Upper lobe of right lung (tissue), 1 donor: Measurements from ENCODE around the gene KRT32. TPM values are rescaled to one million over a fixed set of nuclear protein-coding genes. Genes with fewer than 3 reads are reported as not detected.

Experiments
- ATAC-seq: fragments of 200-7000 bp; cut with Tn5 transposase; one replicate; pipeline ENCODE4 v1.9.1; 2020; ENCODE audit warnings: mild to moderate bottlenecking, moderate library complexity
- DNase-seq: peaks from one replicate; pipeline ENCODE4 v3.0.0-alpha.2; 2020
- H3K27ac ChIP-seq: fragments of 200-600 bp; one replicate; pipeline ENCODE4 v1.8.0; 2022
- H3K27me3 ChIP-seq: fragments of 200-600 bp; one replicate; pipeline ENCODE4 v1.8.0; 2022; ENCODE audit warnings: mild to moderate bottlenecking
- H3K36me3 ChIP-seq: fragments of 200-600 bp; one replicate; pipeline ENCODE4 v1.8.0; 2022
- H3K4me1 ChIP-seq: fragments of 200-600 bp; one replicate; pipeline ENCODE4 v1.8.0; 2022
- H3K4me3 ChIP-seq: fragments of 200-600 bp; one replicate; pipeline ENCODE4 v1.8.0; 2022; ENCODE audit warnings: mild to moderate bottlenecking
- H3K9me3 ChIP-seq: fragments of 200-600 bp; one replicate; pipeline ENCODE4 v1.8.0; 2022
- CTCF ChIP-seq: fragments of 200-600 bp; IDR thresholded peaks from one replicate; pipeline ENCODE4 v1.8.0; 2022; ENCODE audit warnings: antibody characterized with exemption
- intact Hi-C: fragments of 100-400 bp; cut with DNase I; formaldehyde crosslinking; loops from one replicate; pipeline ENCODE4 v1.11.0; 2022
- total RNA-seq: library from RNA; stranded (reverse); fragmentation: NEBNext Ultra II Directional; extraction: Animal tissue kit (Norgen Biotek cat#: 25700); gene quantifications from one replicate; pipeline ENCODE4 v1.2.1, GENCODE V29; 2021
- donor health status: DM: no; HTN: yes; CAD: no; lungs with severe emphysema.

KRT32 gene
- total RNA-seq, 1 donor from 2014 or later, result not detected

DNA sequence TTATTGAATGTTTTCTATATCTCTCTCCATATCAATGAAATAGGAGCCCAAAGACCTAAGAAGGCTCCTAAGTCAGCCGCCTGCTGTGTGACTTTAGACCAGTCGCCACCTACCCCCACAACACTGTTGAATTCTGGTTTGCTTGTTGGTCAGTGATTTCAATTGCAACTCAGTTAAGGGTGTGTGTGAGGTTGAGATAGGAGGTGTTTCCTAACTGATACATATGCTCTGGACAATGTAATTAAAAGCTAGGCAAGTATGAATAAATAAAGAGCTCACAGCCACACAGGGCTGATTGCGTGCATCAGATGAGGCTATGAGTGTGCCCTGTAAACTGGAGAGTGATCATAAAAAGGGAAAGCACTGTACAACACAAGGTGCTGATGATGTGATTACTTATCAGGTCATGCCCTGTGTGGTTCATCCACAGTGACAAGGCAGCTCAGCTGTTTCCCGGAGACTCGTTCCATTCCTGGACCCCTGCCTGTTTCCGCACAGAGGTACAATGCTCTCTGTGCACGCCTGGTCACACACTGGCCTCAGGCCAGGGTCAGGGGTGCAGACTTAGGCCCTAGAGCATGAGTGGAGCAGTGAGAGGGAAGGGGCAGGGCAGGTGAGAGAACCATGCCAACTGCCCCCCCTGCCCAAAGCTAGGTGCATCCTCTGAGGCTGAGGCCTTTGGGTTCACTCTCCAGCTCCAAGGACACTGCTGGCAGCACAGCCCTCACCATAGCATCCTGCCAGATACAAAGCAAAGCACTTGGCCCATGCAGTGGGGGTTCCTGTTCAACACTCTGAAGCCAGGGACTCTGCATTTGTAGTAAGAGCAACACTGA, 17.0 kb upstream of the KRT32 start:
- intact Hi-C loops, result no loop called here
- H3K4me1 ChIP-seq, result no peaks in the 10 kb centered on the region
- no peak overlapping the region for H3K4me3 ChIP-seq
- peaks cover 4% of the 10 kb centered on the region for H3K27me3 ChIP-seq
- no peak for TF ChIP-seq CTCF
- no peak for ATAC-seq
- no peaks in the 10 kb centered on the region for H3K36me3 ChIP-seq
- DNase-seq, result no peak
- no peaks in the 10 kb centered on the region for H3K9me3 ChIP-seq
- no peak overlapping the region for H3K27ac ChIP-seq

DNA sequence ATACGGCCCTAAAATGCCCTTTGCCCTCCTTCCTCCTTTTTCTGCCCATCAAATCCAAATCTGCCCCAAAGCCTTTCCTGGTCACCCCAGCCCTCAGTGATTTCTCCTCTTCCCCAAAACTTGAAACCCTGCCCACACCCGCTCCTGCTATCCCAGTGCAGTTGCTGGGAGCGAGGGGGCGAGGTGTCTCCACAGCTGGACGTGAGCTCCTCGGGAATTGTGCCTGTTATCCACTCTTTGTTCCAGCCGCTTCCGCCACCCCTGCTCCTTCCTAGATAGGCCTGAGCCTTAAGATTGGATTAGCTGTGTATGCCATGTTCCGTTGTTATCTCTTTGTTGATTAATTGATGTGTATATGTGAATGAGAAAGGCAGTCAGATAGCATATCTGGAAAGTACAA, 16.3 kb upstream of the KRT32 start:
- H3K36me3 ChIP-seq, result no peaks in the 10 kb centered on the region
- H3K4me3 ChIP-seq, result no peak overlapping the region
- no peak for TF ChIP-seq CTCF
- peaks cover 4% of the 10 kb centered on the region for H3K27me3 ChIP-seq
- DNase-seq (no peak), ATAC-seq (no peak)
- intact Hi-C loops, result no loop called here
- no peaks in the 10 kb centered on the region for H3K9me3 ChIP-seq
- H3K27ac ChIP-seq, result no peak overlapping the region
- H3K4me1 ChIP-seq, result no peaks in the 10 kb centered on the region

GRCh38 chr17:41481036-41481435, 13.8 kb upstream of the KRT32 start, which contains the start of gene KRT35:
Gene KRT35, minus strand, starts transcription at chr17:41481151. Its CDS starts 54 bp downstream, at chr17:41481097.
- TF ChIP-seq CTCF, result no peak
- ATAC-seq (no peak), DNase-seq (peak; percentile 33)
- Histone ChIP-seq H3K36me3 (no peaks in the 10 kb centered on the region), H3K27ac (no peak within 1 kb of the TSS), H3K9me3 (no peaks in the 10 kb centered on the region), H3K4me1 (no peaks in the 10 kb centered on the region), H3K27me3 (no peaks in the 10 kb centered on the region), H3K4me3 (no peak within 1 kb of the TSS)
- intact Hi-C loops, result no loop called here

DNA sequence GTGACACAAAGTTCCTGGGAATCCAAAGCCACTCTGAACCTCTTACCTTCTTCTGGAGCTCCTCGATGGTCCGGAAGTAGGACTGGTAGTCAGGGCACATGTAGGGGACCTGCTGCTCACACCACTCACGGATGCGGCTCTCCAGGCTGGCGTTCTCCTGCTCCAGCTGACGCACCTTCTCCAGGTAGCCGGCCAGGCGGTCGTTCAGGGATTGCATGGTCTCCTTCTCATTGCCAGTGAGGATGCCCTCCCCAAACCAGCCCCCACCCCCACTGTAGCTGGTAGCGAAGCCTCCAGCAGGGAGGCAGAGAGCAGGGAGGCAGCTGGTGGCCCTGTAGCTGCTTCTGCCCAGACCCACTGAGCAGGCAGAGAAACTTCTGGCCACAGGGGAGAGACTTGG, 13.4 kb upstream of the KRT32 start:
- Histone ChIP-seq H3K36me3 (no peaks in the 10 kb centered on the region), H3K4me1 (no peaks in the 10 kb centered on the region), H3K27me3 (no peaks in the 10 kb centered on the region), H3K9me3 (no peaks in the 10 kb centered on the region), H3K27ac (no peak overlapping the region), H3K4me3 (no peak overlapping the region)
- DNase-seq (peak; percentile 52), ATAC-seq (no peak)
- no peak for TF ChIP-seq CTCF
- intact Hi-C loops, result no loop called here

DNA sequence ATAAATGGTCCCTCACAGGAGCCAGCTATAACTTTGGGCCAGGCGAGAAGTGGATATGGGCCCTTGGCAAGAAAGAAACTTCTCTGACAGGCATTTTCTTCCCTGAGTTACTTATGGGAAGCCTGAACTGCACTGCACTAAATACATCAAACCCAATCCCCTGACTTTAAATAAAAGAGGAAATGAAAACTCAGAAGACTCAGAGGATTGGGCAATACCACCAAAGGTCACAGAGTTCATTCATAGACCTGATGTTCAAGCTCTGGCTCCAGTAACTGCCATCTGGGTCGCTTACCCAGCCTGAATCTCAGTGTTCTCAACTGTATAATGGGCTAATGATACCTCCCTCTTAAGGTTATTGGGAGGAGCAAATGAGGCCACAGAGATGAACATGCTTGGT, 12.9 kb upstream of the KRT32 start:
- Histone ChIP-seq H3K4me1 (no peaks in the 10 kb centered on the region), H3K9me3 (no peaks in the 10 kb centered on the region), H3K27me3 (no peaks in the 10 kb centered on the region), H3K36me3 (no peaks in the 10 kb centered on the region), H3K27ac (no peak overlapping the region), H3K4me3 (no peak overlapping the region)
- intact Hi-C loops, result no loop called here
- DNase-seq (no peak), ATAC-seq (no peak)
- TF ChIP-seq CTCF, result no peak
